BE2C (cell line): ENCODE data around the gene C4BPA.

Experiments used
- DNase-seq: peaks from one replicate; pipeline ENCODE4 v3.0.0-alpha.2; 2020
- H3K27me3 ChIP-seq: fragments of 250-450 bp; sonication (Bioruptor Pico); 2 replicates; pipeline ENCODE4 v1.5.1; 2020; ENCODE audit warnings: mild to moderate bottlenecking
- H3K36me3 ChIP-seq: fragments of 250-450 bp; sonication (Bioruptor Pico); 2 replicates; pipeline ENCODE4 v1.5.1; 2020; ENCODE audit warnings: mild to moderate bottlenecking
- H3K4me1 ChIP-seq: fragments of 250-450 bp; sonication (Bioruptor Pico); 2 replicates; pipeline ENCODE4 v1.5.1; 2020
- H3K4me3 ChIP-seq: 2 replicates; pipeline ENCODE4 v1.5.1; 2011; ENCODE audit warnings: low read depth, low read length
- H3K9me3 ChIP-seq: fragments of 250-450 bp; sonication (Bioruptor Pico); 2 replicates; pipeline ENCODE4 v1.5.1; 2020
- TF ChIP-seq, protein P1 (sequence below): IDR thresholded peaks from 2 replicates; pipeline ENCODE4 v1.5.1; 2012; ENCODE audit warnings: mild to moderate bottlenecking, low read depth, low read length

C4BPA gene

GRCh38 chr1:207151920-207152319 lies 47.9 kb downstream of the C4BPA start:
- DNase-seq: no peak
- H3K4me3 ChIP-seq: no peak overlapping the region
- H3K27me3 ChIP-seq: no peaks in the 10 kb centered on the region; the same call in 1 of the 2 replicates
- TF ChIP-seq, protein P1, sequence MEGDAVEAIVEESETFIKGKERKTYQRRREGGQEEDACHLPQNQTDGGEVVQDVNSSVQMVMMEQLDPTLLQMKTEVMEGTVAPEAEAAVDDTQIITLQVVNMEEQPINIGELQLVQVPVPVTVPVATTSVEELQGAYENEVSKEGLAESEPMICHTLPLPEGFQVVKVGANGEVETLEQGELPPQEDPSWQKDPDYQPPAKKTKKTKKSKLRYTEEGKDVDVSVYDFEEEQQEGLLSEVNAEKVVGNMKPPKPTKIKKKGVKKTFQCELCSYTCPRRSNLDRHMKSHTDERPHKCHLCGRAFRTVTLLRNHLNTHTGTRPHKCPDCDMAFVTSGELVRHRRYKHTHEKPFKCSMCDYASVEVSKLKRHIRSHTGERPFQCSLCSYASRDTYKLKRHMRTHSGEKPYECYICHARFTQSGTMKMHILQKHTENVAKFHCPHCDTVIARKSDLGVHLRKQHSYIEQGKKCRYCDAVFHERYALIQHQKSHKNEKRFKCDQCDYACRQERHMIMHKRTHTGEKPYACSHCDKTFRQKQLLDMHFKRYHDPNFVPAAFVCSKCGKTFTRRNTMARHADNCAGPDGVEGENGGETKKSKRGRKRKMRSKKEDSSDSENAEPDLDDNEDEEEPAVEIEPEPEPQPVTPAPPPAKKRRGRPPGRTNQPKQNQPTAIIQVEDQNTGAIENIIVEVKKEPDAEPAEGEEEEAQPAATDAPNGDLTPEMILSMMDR: no peak
- H3K9me3 ChIP-seq: no peaks in the 10 kb centered on the region
- H3K36me3 ChIP-seq: no peaks in the 10 kb centered on the region
- no peaks in the 10 kb centered on the region for H3K4me1 ChIP-seq

GRCh38 chr1:207152792-207153468 lies 48.9 kb downstream of the C4BPA start:
- no peaks in the 10 kb centered on the region for H3K9me3 ChIP-seq
- H3K4me1 ChIP-seq: no peaks in the 10 kb centered on the region
- H3K4me3 ChIP-seq: no peak overlapping the region
- DNase-seq: no peak
- H3K27me3 ChIP-seq: no peaks in the 10 kb centered on the region; the same call in 1 of the 2 replicates
- TF ChIP-seq, protein P1: no peak
- no peaks in the 10 kb centered on the region for H3K36me3 ChIP-seq

GRCh38 chr1:207155028-207155427 lies 51.0 kb downstream of the C4BPA start:
- Histone ChIP-seq H3K9me3 (no peaks in the 10 kb centered on the region), H3K36me3 (no peaks in the 10 kb centered on the region), H3K4me1 (no peaks in the 10 kb centered on the region), H3K4me3 (no peak overlapping the region), H3K27me3 (no peaks in the 10 kb centered on the region; the same call in 1 of the 2 replicates)
- TF ChIP-seq, protein P1: no peak
- no peak for DNase-seq

DNA sequence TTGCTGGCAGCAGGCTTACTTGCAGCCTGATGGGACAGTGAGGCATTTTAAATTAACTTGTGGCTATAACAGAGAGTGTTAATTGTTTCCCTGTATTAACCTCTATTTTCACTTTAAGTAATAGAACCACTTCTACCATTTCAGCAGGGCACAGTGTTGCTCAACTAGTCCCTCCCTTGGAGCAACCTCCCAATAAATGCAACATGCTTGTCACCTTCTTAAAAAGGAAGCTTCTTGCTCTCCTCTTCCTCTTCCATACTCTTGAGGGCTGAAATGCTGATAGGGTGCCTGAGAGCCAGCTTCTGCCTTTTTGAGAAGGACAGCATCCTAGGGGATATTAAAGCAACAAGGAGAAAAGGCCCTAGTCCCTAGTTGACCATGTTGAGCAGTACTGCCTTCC lies 52.1 kb downstream of the C4BPA start:
- no peak overlapping the region for H3K4me3 ChIP-seq
- no peak for DNase-seq
- H3K4me1 ChIP-seq: no peaks in the 10 kb centered on the region
- TF ChIP-seq, protein P1: no peak
- no peaks in the 10 kb centered on the region; the same call in 1 of the 2 replicates for H3K9me3 ChIP-seq
- no peaks in the 10 kb centered on the region; the same call in none of the 2 replicates for H3K27me3 ChIP-seq
- no peaks in the 10 kb centered on the region for H3K36me3 ChIP-seq

- no peak for DNase-seq
- Histone ChIP-seq H3K36me3 (no peaks in the 10 kb centered on the region), H3K9me3 (no peaks in the 10 kb centered on the region; the same call in 1 of the 2 replicates), H3K27me3 (peaks cover 4% of the 10 kb centered on the region), H3K4me1 (no peaks in the 10 kb centered on the region), H3K4me3 (no peak overlapping the region)
- TF ChIP-seq, protein P1: no peak
Observed at GRCh38 chr1:207156826-207157225, 52.8 kb downstream of the C4BPA start.

DNA sequence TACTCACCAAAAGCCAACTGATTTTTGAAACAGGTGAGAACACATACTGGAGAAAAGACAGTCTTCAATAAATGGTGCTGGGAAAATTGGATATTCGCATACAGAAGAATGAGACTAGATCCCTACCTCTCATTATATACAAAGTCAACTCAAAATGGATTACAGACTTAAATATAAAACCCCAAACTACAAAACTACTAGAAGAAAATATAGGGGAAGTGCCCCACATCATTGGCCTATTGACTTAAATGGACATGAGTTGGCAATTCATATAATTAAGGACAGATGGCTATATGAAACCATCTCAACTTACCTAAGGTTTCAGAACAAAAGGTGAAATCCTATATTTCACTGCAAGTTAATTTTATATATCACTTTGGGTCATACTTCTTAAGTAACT lies 60.1 kb downstream of the C4BPA start:
- H3K27me3 ChIP-seq: peaks cover 4% of the 10 kb centered on the region
- H3K4me3 ChIP-seq: no peak overlapping the region
- H3K4me1 ChIP-seq: no peaks in the 10 kb centered on the region
- TF ChIP-seq, protein P1: no peak
- DNase-seq: no peak
- H3K36me3 ChIP-seq: no peaks in the 10 kb centered on the region
- no peaks in the 10 kb centered on the region; the same call in 1 of the 2 replicates for H3K9me3 ChIP-seq
